Lower leg skin (tissue), 4 donors: ENCODE measurements around the gene SDCBP2. TPM values are rescaled to one million over a fixed set of nuclear protein-coding genes. Genes with fewer than 3 reads are reported as not detected.

Experiments
- DNase-seq, 2 donors: peaks; one replicate each; pipeline ENCODE4 v3.0.0-alpha.2; 2019; ENCODE audit warnings: low spot score in 2 of 2
- H3K4me3 ChIP-seq: fragments of 200-600 bp; sonication (generic); 2 replicates; pipeline ENCODE4 v1.5.1; 2017; ENCODE audit warnings: mild to moderate bottlenecking, low read depth; ENCODE audit not compliant: poor library complexity, severe bottlenecking
- POLR2A ChIP-seq, 2 donors: fragments of 450-650 bp; IDR thresholded peaks; one replicate each; pipeline ENCODE4 v1.6.1; 2016 to 2017; ENCODE audit warnings: antibody characterized with exemption in 2 of 2, mild to moderate bottlenecking in 1 of 2, moderate library complexity in 1 of 2
- WGBS, 2 donors: methylation state at CpG; one replicate each; pipeline ENCODE4 v1.1.5; 2018; 5-methylcytosine and 5-hydroxymethylcytosine counted together
- intact Hi-C: fragments of 100-400 bp; cut with DNase I; formaldehyde crosslinking; loops from one replicate; pipeline ENCODE4 v1.15.0; 2023; ENCODE audit warnings: low total_unique reads
- total RNA-seq, 4 donors: library from RNA; depleted of rRNA; stranded (reverse); fragments of >200 nt; gene quantifications; one replicate each; pipeline ENCODE4 v1.1.0, GENCODE V29; 2016
- TF ChIP-seq, protein P1 (sequence below), 3 donors: fragments of 450-650 bp; IDR thresholded peaks; one replicate each; pipeline ENCODE4 v1.5.1; 2016; ENCODE audit warnings: antibody characterized with exemption in 3 of 3, mild to moderate bottlenecking in 3 of 3, moderate library complexity in 2 of 3

Gene SDCBP2
- total RNA-seq, 4 donors from 2014 or later, result 141 to 206 (median 181) TPM

DNA sequence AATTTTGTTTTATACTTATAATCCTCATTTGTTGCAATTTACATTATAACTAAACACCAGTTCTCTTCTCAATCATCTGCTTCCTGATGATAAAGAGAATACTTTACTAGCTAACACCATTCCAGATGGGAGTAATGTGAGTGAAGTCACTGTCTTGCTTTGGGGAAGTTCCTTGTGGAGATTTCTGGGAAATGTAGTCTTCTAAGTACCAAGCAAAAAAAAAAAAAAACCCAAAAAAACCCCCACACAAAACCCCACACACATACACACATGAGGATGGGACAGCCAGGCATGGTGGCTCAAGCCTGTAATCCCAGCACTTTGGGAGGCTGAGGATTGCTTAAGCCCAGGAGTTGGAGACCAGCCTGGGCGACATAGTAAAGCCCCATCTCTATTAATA is 65.1 kb downstream of the SDCBP2 start:
- TF ChIP-seq, protein P1, sequence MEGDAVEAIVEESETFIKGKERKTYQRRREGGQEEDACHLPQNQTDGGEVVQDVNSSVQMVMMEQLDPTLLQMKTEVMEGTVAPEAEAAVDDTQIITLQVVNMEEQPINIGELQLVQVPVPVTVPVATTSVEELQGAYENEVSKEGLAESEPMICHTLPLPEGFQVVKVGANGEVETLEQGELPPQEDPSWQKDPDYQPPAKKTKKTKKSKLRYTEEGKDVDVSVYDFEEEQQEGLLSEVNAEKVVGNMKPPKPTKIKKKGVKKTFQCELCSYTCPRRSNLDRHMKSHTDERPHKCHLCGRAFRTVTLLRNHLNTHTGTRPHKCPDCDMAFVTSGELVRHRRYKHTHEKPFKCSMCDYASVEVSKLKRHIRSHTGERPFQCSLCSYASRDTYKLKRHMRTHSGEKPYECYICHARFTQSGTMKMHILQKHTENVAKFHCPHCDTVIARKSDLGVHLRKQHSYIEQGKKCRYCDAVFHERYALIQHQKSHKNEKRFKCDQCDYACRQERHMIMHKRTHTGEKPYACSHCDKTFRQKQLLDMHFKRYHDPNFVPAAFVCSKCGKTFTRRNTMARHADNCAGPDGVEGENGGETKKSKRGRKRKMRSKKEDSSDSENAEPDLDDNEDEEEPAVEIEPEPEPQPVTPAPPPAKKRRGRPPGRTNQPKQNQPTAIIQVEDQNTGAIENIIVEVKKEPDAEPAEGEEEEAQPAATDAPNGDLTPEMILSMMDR (IDR thresholded peaks at IDR 0.05), result no peak
- no peak for TF ChIP-seq POLR2A (IDR thresholded peaks at IDR 0.05)
- intact Hi-C loops, result no loop called here
- H3K4me3 ChIP-seq, result no peak overlapping the region
- no peak for DNase-seq
- WGBS, 2 donors, result 76 to 83% methylated on average over 1 of the region's 1 CpG

Other genes with a start within 250 kb of the SDCBP2 start
- 100 to 1,000 TPM in 1 of 4 donors, 10 to 100 TPM in 3; 82.7 to 270 (median 94.7) TPM for gene PSMF1, start 210.5 kb downstream of the SDCBP2 start, total RNA-seq
- gene TMEM74B, start 144.2 kb downstream of the SDCBP2 start, total RNA-seq, result 10 to 100 TPM in 1 of 4 donors, 1 to 10 TPM in 3; 4.1 to 11.6 (median 7.3) TPM
- gene C20orf202, start 125.7 kb downstream of the SDCBP2 start, total RNA-seq, result 1 to 10 TPM in 1 of 4 donors, under 1 TPM in 2, not detected in 1; 0.49 to 1.4 (median 0.52) TPM
- under 1 TPM in 1 of 4 donors, not detected in 3; 0.38 TPM for gene RAD21L1, start 103.1 kb downstream of the SDCBP2 start, total RNA-seq
- 1 to 10 TPM in 3 of 4 donors, under 1 TPM in 1; 0.25 to 2.8 (median 2.1) TPM for gene SNPH, start 62.8 kb downstream of the SDCBP2 start, total RNA-seq
- 100 to 1,000 TPM in 1 of 4 donors, 10 to 100 TPM in 3; 72.6 to 133 (median 87.5) TPM for gene FKBP1A, start 63.9 kb upstream of the SDCBP2 start, total RNA-seq
- gene NSFL1C, start 137.7 kb upstream of the SDCBP2 start, total RNA-seq, result 10 to 100 TPM; 56.9 to 76.2 (median 63.5) TPM
- gene SIRPB2, start 162.3 kb upstream of the SDCBP2 start, total RNA-seq, result 1 to 10 TPM in 3 of 4 donors, under 1 TPM in 1; 0.79 to 6.4 (median 3.1) TPM
- not detected for gene SIRPD, start 228.6 kb upstream of the SDCBP2 start, total RNA-seq